UCSD-AML1 (cell line): ENCODE measurements around the gene HSP90AB1.
A peak's percentile ranks its signal among the peaks of the same experiment; 100 is the strongest.
"Not testable (repeated sequence)": the region's sequence is repeated elsewhere in the genome, so short reads cannot be mapped to it uniquely, and the experiment has no call there.

Experiments used
- DNase-seq: peaks from one replicate; lab custom pipeline; 2025; ENCODE audit not compliant: unreplicated experiment; lab: John Stamatoyannopoulos, UW

HSP90AB1 gene

DNA sequence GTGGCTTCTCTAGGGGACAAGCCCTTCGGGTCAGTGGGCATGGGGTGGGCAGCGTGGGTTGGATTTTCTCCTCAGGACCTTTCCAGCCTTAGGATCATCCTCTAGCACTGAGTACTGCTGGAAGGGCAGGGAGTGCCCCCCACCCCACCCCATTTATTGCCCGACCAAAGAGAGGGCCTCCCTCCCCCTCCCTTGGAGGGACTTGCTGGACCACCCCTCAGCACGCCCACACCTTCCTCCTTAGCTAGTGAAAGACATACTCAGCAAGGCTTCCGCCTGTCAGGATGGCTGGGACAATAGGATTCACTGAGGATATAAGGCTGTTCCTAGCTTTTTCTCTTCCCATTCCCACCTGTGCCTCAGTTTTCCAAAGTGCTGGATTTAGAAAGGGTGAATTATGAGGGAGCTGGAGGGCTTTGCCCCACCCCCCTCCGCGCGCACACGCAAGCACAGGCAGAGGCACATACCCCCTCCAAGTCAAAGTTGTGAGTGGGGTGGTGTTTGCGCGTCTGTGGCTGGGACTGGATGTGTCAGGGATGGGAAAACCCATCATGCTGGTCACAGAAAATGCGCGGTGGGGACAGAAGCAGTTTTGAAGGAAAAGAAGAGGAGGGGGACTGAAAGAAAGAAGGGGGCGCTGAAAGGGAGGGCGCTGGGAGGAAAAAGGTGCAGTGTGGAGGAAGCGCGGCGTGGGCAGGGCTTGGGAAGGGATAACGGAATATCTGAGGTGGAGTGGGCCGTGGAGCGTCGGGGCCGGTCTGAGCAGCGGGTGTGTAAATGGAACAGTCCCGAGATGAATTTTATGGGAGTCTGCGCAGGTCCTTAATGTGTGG, 24.2 kb upstream of the HSP90AB1 start:
- no peak for DNase-seq

DNA sequence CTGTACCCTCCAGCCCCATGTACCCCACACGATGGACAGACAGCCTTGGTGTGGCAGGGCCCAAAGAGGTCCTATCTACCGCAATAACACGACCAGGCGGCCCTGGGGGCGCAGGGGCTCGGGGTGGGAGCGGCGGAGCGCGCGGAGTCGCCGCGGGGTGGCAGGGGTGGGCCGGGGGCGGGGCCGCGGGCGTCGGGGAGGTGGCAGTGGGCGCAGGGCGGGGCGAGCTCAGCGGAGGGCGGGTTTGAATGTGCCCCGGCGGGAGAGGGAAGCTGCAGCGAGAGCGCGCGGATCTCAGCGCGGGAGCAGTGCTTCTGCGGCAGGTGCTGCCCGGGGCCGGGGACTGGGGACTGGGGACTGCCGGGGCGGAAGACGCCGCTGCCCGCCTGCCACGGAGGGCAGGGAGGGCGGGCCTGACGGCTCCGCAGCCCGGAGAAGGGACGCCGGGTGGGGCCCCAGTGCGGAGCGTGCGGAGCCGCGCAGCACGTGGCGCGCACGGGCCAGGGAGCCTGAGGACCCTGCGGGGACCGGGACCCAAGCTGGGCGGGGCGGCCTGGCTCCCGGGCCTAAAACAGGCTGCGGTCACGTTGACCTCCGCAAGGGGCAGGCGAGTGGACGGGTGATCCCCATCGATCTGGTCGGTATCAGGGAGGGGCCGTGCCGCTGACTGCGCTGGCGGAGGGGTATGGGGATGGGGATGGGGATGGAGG, 23.4 kb upstream of the HSP90AB1 start, which contains the start of gene SLC29A1:
Gene SLC29A1, plus strand, starts transcription at position 277 of the 710 bp plus-strand sequence. CDS start 3,719 bp downstream, outside the sequence.
- peak; percentile 81 for DNase-seq

- DNase-seq = peak; percentile 44
Measured at GRCh38 chr6:44224029-44224964, 22.6 kb upstream of the HSP90AB1 start.

DNA sequence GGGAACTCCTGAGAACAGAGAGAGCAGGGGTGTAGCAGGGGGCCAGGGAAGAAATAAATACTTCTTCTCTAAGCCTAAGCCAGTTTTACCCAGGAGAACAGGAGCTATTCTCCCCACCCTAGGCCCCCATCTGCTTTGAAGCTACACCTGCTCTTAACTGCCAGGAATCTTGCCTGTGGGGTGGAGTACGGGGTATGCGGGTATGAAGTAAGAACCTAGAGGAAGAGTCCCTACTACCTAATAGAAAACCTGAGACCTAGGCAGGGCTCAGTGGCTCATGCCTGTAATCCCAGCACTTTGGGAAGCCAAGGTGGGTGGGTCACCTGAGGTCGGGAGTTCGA, 22.0 kb upstream of the HSP90AB1 start:
- DNase-seq = no peak

GRCh38 chr6:44225579-44226325, 21.1 kb upstream of the HSP90AB1 start:
- DNase-seq = no peak

GRCh38 chr6:44226368-44227147, 20.3 kb upstream of the HSP90AB1 start:
- no peak for DNase-seq

DNA sequence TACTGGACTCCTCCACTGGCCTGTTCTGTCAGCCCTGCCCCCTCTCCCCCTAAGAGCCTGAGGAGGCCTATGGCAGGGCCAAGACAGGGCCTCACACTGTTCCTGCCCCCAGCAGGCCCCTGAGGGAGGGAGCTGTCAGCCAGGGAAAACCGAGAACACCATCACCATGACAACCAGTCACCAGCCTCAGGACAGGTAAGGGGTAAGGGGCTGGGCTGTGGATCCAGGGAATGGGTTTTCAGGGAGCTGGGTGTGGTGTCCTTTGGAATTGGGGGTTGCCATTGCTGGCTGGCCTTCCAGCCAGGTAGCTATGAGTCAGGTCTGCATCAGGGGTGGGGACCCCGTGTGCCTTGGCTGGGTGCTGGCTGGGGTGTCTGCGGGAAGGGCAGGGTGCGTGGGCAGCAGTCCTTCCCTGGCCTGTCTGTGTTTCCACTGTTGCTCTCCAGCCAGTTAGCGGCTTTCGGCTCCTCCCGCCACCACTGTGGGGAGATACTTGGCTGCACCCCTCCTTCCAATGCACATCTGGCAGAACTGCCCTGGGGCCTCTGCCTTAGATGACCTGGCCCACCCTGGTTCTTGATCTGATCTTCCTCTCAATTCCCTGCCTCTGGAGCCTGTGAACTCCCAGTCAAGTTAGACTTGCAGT, 19.6 kb upstream of the HSP90AB1 start:
- no peak for DNase-seq

GRCh38 chr6:44228031-44228430, 18.9 kb upstream of the HSP90AB1 start:
- no peak for DNase-seq

- DNase-seq = no peak
Measured at GRCh38 chr6:44228433-44228832, 18.5 kb upstream of the HSP90AB1 start.

DNA sequence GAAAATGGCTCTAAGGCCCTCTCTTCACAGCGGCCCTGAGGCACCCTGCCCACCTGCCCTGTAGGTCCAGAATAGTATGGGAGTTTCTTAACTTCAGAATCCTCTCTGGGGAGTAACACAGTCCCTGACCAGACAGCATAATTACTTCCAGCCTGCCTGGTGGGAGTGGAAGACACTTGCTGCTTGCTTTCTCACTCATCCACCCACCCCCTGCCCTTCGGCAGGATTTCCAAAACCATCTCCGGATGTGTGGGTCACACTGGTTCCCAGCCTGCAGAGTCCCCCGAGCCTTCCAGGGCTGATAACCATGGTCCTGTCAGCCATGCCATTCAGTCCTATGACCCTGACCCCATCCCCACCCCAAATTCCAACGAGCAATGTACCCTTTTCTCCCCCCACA, 18.1 kb upstream of the HSP90AB1 start:
- no peak for DNase-seq

GRCh38 chr6:44229376-44230033, 17.4 kb upstream of the HSP90AB1 start:
- no peak for DNase-seq

DNA sequence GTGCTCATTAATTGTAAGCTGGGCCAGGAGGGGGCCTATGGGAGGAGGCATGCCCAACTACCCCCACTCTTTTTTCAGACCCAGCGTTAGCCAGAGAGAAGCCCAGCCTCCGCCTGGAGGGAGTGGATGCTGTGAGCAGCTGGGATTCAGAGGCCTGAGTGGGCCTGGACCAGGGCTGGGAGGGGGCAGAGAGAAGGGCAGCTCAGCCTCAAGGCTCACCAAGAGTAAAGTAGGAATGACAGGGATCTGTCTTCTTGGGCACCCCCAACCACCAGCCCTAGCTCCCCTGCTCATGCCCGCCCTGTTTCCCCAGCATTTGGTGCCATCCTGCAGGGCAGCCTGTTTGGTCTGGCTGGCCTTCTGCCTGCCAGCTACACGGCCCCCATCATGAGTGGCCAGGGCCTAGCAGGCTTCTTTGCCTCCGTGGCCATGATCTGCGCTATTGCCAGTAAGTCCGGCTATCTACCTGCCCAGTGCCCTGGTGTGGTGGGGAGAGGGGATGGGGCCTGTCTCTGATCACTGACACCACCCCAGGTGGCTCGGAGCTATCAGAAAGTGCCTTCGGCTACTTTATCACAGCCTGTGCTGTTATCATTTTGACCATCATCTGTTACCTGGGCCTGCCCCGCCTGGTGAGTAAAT, 16.7 kb upstream of the HSP90AB1 start:
- no peak for DNase-seq

DNA sequence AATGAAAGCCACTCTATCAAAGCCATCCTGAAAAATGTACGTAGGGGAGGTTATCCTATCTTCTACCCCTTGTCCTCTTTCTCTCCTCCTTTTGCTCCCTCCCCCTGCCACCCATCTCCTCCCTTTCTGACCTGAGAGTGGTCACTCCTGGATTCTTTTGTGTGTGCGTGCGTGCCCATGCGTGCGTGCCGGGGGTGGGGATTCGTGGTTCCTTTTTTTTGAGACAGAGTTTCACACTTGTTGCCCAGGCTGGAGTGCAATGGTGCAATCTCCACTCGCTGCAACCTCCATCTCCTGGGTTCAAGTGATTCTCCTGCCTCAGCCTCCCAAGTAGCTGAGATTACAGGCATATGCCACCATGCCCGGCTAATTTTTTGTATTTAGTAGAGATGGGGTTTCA, 15.5 kb upstream of the HSP90AB1 start:
- DNase-seq = not testable (repeated sequence)

GRCh38 chr6:44232676-44233566, 14.0 kb upstream of the HSP90AB1 start:
- DNase-seq = peak; percentile 65

DNA sequence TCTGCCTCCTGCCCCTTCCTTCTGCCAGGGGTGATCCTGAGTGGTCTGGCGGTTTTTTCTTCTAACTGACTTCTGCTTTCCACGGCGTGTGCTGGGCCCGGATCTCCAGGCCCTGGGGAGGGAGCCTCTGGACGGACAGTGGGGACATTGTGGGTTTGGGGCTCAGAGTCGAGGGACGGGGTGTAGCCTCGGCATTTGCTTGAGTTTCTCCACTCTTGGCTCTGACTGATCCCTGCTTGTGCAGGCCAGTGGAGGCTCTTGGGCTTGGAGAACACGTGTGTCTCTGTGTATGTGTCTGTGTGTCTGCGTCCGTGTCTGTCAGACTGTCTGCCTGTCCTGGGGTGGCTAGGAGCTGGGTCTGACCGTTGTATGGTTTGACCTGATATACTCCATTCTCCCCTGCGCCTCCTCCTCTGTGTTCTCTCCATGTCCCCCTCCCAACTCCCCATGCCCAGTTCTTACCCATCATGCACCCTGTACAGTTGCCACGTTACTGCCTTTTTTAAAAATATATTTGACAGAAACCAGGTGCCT, 13.3 kb upstream of the HSP90AB1 start:
- DNase-seq = no peak

- DNase-seq = peak; percentile 49
Measured at GRCh38 chr6:44234101-44235025, 12.5 kb upstream of the HSP90AB1 start.
